ENCODE measurements around the gene LRR1. TPM values are rescaled to one million over a fixed set of nuclear protein-coding genes. Genes with fewer than 3 reads are reported as not detected.

The LRR1 gene
- total RNA-seq, 1 experiment from 2014 or later, result 19.0 TPM

DNA sequence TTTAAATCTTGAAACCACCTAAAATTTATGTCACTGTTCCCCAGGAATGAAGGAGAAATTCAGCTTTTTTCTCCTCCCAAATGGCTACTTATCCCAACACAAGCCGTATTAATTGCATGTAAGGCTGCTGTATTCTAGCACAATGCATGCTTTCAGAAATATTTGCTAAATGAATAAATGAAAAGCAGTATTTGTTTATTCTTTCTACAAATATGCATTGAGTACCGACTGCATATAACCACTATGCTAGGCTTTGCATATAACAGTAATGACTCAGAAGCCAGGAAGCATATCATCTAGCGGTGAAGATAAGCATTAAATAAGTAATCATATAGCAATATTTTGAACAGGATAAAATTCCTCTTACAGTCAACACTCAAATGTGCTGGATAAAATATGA is 5.7 kb upstream of the LRR1 start:
- peaks cover 19% of the 10 kb centered on the region for H3K79me2 ChIP-seq (ENCODE audit: low read depth)
- H3F3A ChIP-seq (ENCODE audit: insufficient read depth, low read depth), result peaks cover 11% of the 10 kb centered on the region; the same call in 1 of the 2 replicates
- no peak for DNase-seq
- H4K20me1 ChIP-seq (ENCODE audit: insufficient read depth), result no peaks in the 10 kb centered on the region
- ChIA-PET CTCF (no interaction called here), POLR2A (ENCODE audit: unreplicated experiment) (no interaction called here)
- H3K9me3 ChIP-seq (ENCODE audit: insufficient read depth, low read depth), result no peaks in the 10 kb centered on the region
- intact Hi-C loops (cut with micrococcal nuclease; ENCODE audit: unreplicated experiment), result no loop called here
- H3K4me1 ChIP-seq (replicated peaks; ENCODE audit: insufficient read depth), result peaks cover 14% of the 10 kb centered on the region
- H3K27me3 ChIP-seq (ENCODE audit: insufficient read depth, low read depth), result no peaks in the 10 kb centered on the region
- H3K4me2 ChIP-seq, result no peak overlapping the region
- no peaks in the 10 kb centered on the region for H3K9me2 ChIP-seq (ENCODE audit: insufficient read depth)
- no peak overlapping the region for H3K27ac ChIP-seq
- no peaks in the 10 kb centered on the region; the same call in 1 of the 2 replicates for H3K36me3 ChIP-seq (ENCODE audit: low read depth)
- no peak overlapping the region for H3K4me3 ChIP-seq
- H2AFZ ChIP-seq, result no peak overlapping the region
- BruUV-seq (replicated peaks), result no TSS peak
- TF ChIP-seq EZH2 (IDR thresholded peaks at IDR 0.05; ENCODE audit: low read depth) (no peak), CTCF (conservative IDR thresholded peaks at IDR 0.05) (no peak)

- peaks cover 19% of the 10 kb centered on the region; the same call in 1 of the 2 replicates for H3F3A ChIP-seq (ENCODE audit: insufficient read depth, low read depth)
- no peak overlapping the region for H2AFZ ChIP-seq
- peaks cover 14% of the 10 kb centered on the region for H3K4me1 ChIP-seq (replicated peaks; ENCODE audit: insufficient read depth)
- no peaks in the 10 kb centered on the region; the same call in 1 of the 2 replicates for H3K36me3 ChIP-seq (ENCODE audit: low read depth)
- intact Hi-C loops (cut with micrococcal nuclease; ENCODE audit: unreplicated experiment), result no loop called here
- no peak for TF ChIP-seq CTCF (conservative IDR thresholded peaks at IDR 0.05)
- TF ChIP-seq EZH2 (IDR thresholded peaks at IDR 0.05; ENCODE audit: low read depth), result no peak
- H3K79me2 ChIP-seq (ENCODE audit: low read depth), result peaks cover 32% of the 10 kb centered on the region
- H3K9me2 ChIP-seq (ENCODE audit: insufficient read depth), result no peaks in the 10 kb centered on the region
- no peak overlapping the region for H3K4me3 ChIP-seq
- POLR2A ChIA-PET (ENCODE audit: unreplicated experiment), result no interaction called here
- no peak overlapping the region for H3K27ac ChIP-seq
- H3K9me3 ChIP-seq (ENCODE audit: insufficient read depth, low read depth), result no peaks in the 10 kb centered on the region
- CTCF ChIA-PET, result no interaction called here
- no peak overlapping the region for H3K4me2 ChIP-seq
- H3K27me3 ChIP-seq (ENCODE audit: insufficient read depth, low read depth), result no peaks in the 10 kb centered on the region
- no peaks in the 10 kb centered on the region for H4K20me1 ChIP-seq (ENCODE audit: insufficient read depth)
- no peak for DNase-seq
- BruUV-seq (replicated peaks), result no TSS peak
Measured at GRCh38 chr14:49594347-49595091, 4.2 kb upstream of the LRR1 start.

DNA sequence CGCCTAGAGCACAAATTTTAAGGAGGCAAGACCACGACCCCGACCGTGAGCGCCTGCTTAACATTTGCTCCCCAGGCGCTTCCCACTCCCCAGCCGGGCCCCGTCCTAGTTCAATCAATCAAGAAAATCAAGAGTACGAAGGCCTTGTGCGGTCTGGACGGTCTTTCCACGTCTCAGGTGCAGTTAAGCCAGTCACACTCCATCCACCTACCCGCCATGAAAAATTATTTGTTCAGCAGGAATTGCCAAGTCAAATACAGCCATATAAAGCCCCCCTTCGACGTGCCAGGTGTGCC is 603 bp upstream of the LRR1 start:
- peaks cover 59% of the 10 kb centered on the region for H3K79me2 ChIP-seq (ENCODE audit: low read depth)
- BruUV-seq (replicated peaks), result no TSS peak
- no peak for TF ChIP-seq EZH2 (IDR thresholded peaks at IDR 0.05; ENCODE audit: low read depth)
- TF ChIP-seq CTCF (conservative IDR thresholded peaks at IDR 0.05), result no peak

More for the DNA sequence above, 603 bp upstream of the LRR1 start:
- POLR2A ChIA-PET (ENCODE audit: unreplicated experiment), result interaction anchor here (1.0 kb wide), 1 partner anchor 11 kb away, joined by 3 read pairs; no protein-coding TSS in a partner anchor
- H3K4me3 ChIP-seq, result peak overlapping the region; percentile 100
- H3K9me3 ChIP-seq (ENCODE audit: insufficient read depth, low read depth), result no peaks in the 10 kb centered on the region
- peak overlapping the region; percentile 72 for H3K4me2 ChIP-seq
- H3K4me1 ChIP-seq (replicated peaks; ENCODE audit: insufficient read depth), result peaks cover 29% of the 10 kb centered on the region
- H3K27ac ChIP-seq, result peak overlapping the region; percentile 83
- H3K9me2 ChIP-seq (ENCODE audit: insufficient read depth), result no peaks in the 10 kb centered on the region
- H3F3A ChIP-seq (ENCODE audit: insufficient read depth, low read depth), result peaks cover 13% of the 10 kb centered on the region
- intact Hi-C loops (cut with micrococcal nuclease; ENCODE audit: unreplicated experiment), result loop anchor here (1.0 kb wide), 1 partner anchor 22 kb away; the partner anchor contains the start of genes MGAT2 and RPL36AL
- CTCF ChIA-PET, result interaction anchor here (0.6 to 1.8 kb wide), 2 partner anchors 11 to 358 kb away, joined by 4 to 6 read pairs; partner anchors contain the start of gene RPS29
- DNase-seq, result no peak
- no peaks in the 10 kb centered on the region; the same call in 1 of the 2 replicates for H3K36me3 ChIP-seq (ENCODE audit: low read depth)
- no peaks in the 10 kb centered on the region for H3K27me3 ChIP-seq (ENCODE audit: insufficient read depth, low read depth)
- H4K20me1 ChIP-seq (ENCODE audit: insufficient read depth), result no peaks in the 10 kb centered on the region
- H2AFZ ChIP-seq, result peak overlapping the region; percentile 91

Measured in PC-9 (cell line).